Activated CD8-positive, alpha-beta memory T cell treated with anti-CD3 and anti-CD28 coated beads for 48 hours (primary cell): Measurements from ENCODE around the gene NFX1.

ENCODE experiments used
- DNase-seq, 3 experiments: peaks; one replicate each; pipeline ENCODE4 v3.0.0-alpha.2; 2020; ENCODE audit warnings: low read depth in 2 of 3, low spot score in 2 of 3

NFX1 gene

DNA sequence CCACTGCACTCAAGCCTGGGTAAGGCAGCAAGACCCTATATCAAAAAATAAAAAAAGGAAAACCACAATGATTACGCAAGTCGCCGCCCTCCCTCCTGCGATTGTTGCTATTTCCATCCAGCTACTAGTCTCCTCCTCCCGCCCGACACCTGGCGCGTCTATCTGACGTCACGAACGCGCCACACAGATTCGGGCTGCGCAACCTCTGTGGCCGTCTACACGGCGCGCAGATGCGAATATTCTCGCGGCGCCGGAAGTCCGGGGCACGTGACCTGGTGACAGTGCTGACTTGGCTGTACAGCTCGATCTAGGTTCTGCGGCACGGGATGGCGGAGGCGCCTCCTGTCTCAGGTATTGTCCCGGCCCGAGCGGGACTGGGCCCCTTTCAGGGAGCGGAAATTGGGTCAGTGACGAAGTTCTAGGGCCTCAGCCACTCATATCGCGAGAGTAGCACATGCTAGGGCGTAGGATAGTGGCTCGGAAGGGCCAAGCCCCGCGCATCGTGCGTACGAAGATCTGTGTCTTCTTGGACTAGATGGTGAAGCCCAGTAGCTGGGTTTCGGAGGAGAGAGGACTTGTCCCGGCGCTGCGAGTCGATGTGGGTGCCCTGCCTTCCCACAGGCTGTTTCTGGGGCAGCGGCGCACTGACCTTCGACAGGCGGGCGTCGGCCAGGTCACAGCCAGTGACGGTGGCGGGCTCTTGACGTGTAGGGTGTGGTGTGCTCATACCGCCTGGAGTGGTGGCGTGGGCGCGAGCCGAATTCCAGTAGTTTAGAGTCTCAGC is at the start of gene NFX1:
Gene NFX1 (plus strand): TSS at position 270 of the 784 bp plus-strand sequence. CDS start 57 bp downstream, at position 327.
- peak; percentile 87 to 96 (median 95) for DNase-seq

DNA sequence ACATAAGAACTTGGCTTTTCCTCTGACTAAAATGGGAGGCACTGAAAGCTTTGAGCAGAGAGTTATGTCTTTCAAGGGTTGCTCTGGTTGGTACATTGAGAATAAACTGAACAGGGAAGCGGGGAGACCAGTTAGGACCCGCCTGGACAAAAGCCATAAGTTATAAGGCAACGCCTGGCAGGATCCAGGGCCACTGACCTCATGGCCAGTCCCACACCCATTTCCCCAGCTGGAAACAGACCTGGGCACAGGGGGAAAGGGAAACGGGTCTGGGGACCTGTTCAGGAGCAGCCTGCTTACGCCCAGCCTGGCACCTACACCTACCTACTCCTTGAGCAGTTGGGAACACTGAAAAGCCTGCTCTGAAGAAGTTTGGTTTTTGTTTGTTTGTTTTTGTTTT is 49.0 kb upstream of the NFX1 start:
- DNase-seq: no peak

- DNase-seq: no peak
Measured at GRCh38 chr9:33242609-33243134, 47.6 kb upstream of the NFX1 start.

- no peak for DNase-seq
Measured at GRCh38 chr9:33244137-33244784, 46.1 kb upstream of the NFX1 start.

DNA sequence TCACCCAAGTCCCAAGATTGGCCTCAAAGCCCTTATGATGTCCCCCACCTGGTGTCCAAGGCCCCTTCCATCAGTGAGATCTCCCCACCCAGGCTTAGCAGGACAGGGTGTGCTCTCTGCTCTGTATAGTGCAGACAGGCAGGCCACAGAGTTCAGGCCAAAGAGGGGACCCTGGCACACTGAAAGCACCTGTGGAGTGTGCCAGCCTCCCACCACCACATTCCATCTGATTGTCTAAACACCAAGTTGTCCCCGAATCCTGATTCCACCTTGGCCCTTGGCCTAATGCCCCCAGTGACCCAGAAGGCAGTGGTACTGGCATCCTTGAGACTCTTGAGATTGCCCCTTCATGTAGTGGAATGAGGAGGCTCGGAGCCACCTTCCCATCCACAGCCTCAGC is 45.0 kb upstream of the NFX1 start:
- DNase-seq: no peak

- DNase-seq: no peak
Measured at GRCh38 chr9:33246269-33246860, 44.0 kb upstream of the NFX1 start.

GRCh38 chr9:33248606-33249005 is 41.7 kb upstream of the NFX1 start:
- DNase-seq: no peak

GRCh38 chr9:33249087-33249658 is 41.1 kb upstream of the NFX1 start:
- DNase-seq: no peak

- DNase-seq: no peak
Measured at GRCh38 chr9:33249983-33250382, 40.3 kb upstream of the NFX1 start.

GRCh38 chr9:33250458-33250995 is 39.8 kb upstream of the NFX1 start:
- no peak for DNase-seq

DNA sequence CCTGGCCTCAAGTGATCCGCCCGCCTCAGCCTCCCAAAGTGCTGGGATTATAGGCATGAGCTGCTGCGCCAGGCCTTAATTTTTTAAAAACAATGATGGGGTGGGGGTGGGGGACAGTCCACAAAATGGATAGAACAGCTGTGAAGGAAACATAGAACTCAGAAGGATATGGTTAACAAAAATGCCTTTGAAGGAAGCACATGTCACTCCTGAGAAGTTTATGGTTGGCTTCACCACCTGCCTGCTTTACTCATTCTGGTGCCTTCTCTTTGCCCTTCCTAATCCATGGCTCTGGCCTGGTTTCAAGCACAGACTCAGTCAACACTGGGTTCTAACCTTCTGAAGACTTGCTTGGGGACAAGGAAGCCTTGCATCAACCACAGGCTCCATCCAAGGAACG is 36.1 kb upstream of the NFX1 start:
- DNase-seq: no peak

- no peak for DNase-seq
Measured at GRCh38 chr9:33255014-33255413, 35.3 kb upstream of the NFX1 start.

DNA sequence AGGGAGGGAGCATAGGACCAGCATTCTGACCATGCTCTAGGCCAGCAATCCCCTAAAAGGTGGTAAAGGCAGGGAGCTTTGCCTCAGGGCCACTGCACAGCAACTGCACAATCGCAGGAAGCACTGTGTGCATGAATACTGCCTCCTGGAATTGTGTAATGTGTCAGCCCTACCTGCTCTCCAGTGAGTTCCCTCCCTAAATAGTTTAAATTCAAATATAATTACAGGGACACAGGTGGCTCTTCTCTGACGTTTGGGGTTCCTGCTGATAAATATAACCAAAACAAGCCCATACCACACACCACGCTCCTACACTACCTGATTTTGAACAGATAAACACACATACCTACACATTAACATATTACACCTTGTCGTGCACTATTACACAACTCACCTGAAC is 34.8 kb upstream of the NFX1 start:
- DNase-seq: no peak

- DNase-seq: no peak
Measured at GRCh38 chr9:33256236-33256635, 34.1 kb upstream of the NFX1 start.

GRCh38 chr9:33257276-33257675 is 33.0 kb upstream of the NFX1 start:
- DNase-seq: no peak

DNA sequence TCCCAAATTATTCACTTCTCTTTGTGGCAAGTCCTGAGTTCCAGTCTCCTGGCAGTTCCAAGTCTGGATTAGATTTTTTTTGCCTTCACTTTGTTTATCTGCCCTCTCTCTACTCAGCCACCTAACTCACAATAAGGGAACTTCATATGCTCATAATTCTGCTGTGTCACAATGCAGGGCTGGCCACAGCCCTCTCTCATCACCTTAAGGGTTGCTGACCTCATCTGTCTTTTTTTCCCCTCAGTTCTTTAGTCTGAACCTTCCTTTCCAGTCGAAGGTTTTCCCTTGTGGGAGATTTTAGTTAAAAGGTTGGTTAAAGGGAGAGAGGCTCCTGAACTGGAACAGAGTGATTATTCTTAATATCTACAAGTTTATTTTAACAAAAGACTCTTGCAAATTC is 29.9 kb upstream of the NFX1 start:
- DNase-seq: no peak

GRCh38 chr9:33263131-33264002 is 26.9 kb upstream of the NFX1 start:
- no peak for DNase-seq

DNA sequence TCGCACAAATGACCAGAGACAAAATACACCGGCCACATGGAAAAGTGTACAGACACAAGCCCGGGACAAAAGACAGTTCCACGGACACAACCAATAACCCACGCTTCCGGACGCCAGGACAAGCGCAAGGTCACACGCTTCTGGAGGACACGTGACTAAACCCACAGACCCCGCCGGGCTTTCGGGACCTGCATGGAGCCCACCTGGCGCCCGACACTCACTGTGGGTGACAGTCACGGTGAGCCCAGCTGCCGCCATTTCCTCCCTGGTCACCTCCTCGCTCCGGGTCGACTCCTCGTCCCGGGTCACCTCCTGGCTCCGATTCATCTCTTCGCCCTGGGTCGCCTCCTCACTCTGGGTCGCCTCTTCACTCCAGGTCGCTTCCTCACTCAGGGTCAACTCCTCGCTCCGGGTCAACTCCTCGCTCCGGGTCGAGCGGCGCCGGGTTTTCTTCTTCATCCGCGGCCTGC is 26.3 kb upstream of the NFX1 start:
- DNase-seq: peak in 2 of 3 experiments; percentile 26 to 31

- DNase-seq: peak; percentile 98
Measured at GRCh38 chr9:33264473-33265177, 25.7 kb upstream of the NFX1 start, which contains the start of the genes BAG1 and CHMP5. BAG1 (minus strand) TSS chr9:33264708. CHMP5 (plus strand) TSS chr9:33265049; CDS start chr9:33265079, 30 bp downstream.
